Thyroid gland (tissue), 4 donors: Measurements from ENCODE around the gene LRP11. TPM values are rescaled to one million over a fixed set of nuclear protein-coding genes. Genes with fewer than 3 reads are reported as not detected.

Experiments
- DNase-seq, 2 donors: peaks; one replicate each; pipeline ENCODE4 v3.0.0-alpha.2; 2019
- H3K27ac ChIP-seq, 3 donors: fragments of 200-600 bp; sonication (generic); 1 replicate in 2 of 3; 2 replicates in 1 of 3; pipeline ENCODE4 v1.5.1; 2016 to 2019; ENCODE audit warnings: mild to moderate bottlenecking in 1 of 3, moderate library complexity in 1 of 3
- H3K27me3 ChIP-seq: fragments of 200-600 bp; sonication (generic); one replicate; pipeline ENCODE4 v1.5.1; 2019
- H3K36me3 ChIP-seq, 2 donors: fragments of 200-600 bp; sonication (generic); one replicate each; pipeline ENCODE4 v1.5.1; 2016 to 2019
- H3K4me1 ChIP-seq, 2 donors: fragments of 200-600 bp; sonication (generic); one replicate each; pipeline ENCODE4 v1.5.1; 2017 to 2019
- H3K4me3 ChIP-seq, 3 donors: fragments of 200-600 bp; sonication (generic); replicated peaks in 1 of 3; 1 replicate in 2 of 3; 2 replicates in 1 of 3; pipeline ENCODE4 v1.5.1; 2016; ENCODE audit warnings: mild to moderate bottlenecking in 1 of 3
- H3K9me3 ChIP-seq: fragments of 200-600 bp; sonication (generic); one replicate; pipeline ENCODE4 v1.5.1; 2017
- POLR2A ChIP-seq, 2 donors: fragments of 450-650 bp; IDR thresholded peaks; one replicate each; pipeline ENCODE4 v1.6.1; 2017; ENCODE audit warnings: antibody characterized with exemption in 2 of 2, mild to moderate bottlenecking in 2 of 2, moderate library complexity in 1 of 2
- WGBS, 2 donors: methylation state at CpG; one replicate each; pipeline ENCODE4 v1.1.5; 2017; 5-methylcytosine and 5-hydroxymethylcytosine counted together
- intact Hi-C: fragments of 100-400 bp; cut with DNase I; formaldehyde crosslinking; loops from one replicate; pipeline ENCODE4 v1.15.1; 2023
- total RNA-seq, 4 donors: library from RNA; depleted of rRNA; stranded (reverse); fragments of >200 nt; gene quantifications; one replicate each; pipeline ENCODE4 v1.2.3, GENCODE V29; 2016
- TF ChIP-seq, protein P1 (sequence below), 6 experiments: fragments of 200-600 bp in 3 of 6; fragments of 450-650 bp in 3 of 6; sonication (generic) in 3 of 6; IDR thresholded peaks; one replicate each; pipeline ENCODE4 v1.5.1; 2016 to 2019; ENCODE audit warnings: antibody characterized with exemption in 6 of 6, mild to moderate bottlenecking in 2 of 6, inconsistent platforms in 1 of 6, moderate library complexity in 1 of 6

LRP11 gene
- total RNA-seq, 4 donors from 2014 or later = 39.4 to 76.8 (median 57.2) TPM

DNA sequence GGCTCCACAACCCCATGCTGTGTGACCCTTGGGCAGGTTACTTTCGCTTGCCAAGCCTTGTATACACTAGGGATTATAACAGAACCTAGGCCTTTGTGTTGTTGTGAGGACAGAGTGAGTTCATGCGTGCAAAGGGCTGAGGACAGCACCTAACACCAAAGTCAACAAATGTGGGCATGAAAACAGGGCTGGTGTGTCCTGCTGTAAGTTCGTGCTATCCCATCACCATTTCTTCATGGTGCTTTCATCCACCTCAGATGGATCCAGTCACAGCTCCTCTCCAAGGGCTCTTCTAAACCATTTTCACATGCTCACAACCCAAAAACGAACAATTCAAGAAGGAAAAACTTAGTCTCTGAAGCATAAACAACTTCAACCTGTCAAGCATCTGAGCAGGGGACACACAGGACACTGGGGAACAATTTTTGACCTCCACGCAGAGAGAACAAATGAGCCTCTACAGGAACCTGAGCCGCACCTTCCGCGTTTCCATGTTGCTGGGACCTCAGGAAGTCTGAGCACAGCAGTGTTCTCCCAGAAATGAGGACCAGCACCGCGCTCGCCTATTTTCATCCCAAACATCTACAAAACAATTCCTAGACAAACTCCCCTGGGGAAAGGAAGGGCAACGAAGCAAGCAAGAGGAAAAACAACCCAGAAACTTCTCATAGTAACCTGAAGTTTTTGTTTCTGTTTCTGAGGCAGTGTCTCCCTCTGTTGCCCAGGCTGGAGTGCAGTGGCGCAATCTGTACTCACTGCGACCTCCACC is 3.1 kb downstream of the LRP11 start:
- no peaks in the 10 kb centered on the region for H3K36me3 ChIP-seq
- H3K4me1 ChIP-seq = peaks cover 26 to 31% of the 10 kb centered on the region in 2 donors
- H3K9me3 ChIP-seq = no peaks in the 10 kb centered on the region
- WGBS, 2 donors = 63 to 69% methylated on average over 14 of the region's 14 CpGs
- H3K27ac ChIP-seq = peak overlapping the region; percentile 31 to 98 (median 79)
- H3K27me3 ChIP-seq = no peaks in the 10 kb centered on the region
- no peak overlapping the region for H3K4me3 ChIP-seq
- TF ChIP-seq POLR2A (IDR thresholded peaks at IDR 0.05) = no peak
- TF ChIP-seq, protein P1, sequence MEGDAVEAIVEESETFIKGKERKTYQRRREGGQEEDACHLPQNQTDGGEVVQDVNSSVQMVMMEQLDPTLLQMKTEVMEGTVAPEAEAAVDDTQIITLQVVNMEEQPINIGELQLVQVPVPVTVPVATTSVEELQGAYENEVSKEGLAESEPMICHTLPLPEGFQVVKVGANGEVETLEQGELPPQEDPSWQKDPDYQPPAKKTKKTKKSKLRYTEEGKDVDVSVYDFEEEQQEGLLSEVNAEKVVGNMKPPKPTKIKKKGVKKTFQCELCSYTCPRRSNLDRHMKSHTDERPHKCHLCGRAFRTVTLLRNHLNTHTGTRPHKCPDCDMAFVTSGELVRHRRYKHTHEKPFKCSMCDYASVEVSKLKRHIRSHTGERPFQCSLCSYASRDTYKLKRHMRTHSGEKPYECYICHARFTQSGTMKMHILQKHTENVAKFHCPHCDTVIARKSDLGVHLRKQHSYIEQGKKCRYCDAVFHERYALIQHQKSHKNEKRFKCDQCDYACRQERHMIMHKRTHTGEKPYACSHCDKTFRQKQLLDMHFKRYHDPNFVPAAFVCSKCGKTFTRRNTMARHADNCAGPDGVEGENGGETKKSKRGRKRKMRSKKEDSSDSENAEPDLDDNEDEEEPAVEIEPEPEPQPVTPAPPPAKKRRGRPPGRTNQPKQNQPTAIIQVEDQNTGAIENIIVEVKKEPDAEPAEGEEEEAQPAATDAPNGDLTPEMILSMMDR (IDR thresholded peaks at IDR 0.05) = peak in 2 of 6 experiments; percentile 16 to 42
- intact Hi-C loops = loop anchor here (10.0 kb wide), 1 partner anchor 296 kb away; the partner anchor contains the start of gene GINM1
- peak; percentile 45 to 71 for DNase-seq

DNA sequence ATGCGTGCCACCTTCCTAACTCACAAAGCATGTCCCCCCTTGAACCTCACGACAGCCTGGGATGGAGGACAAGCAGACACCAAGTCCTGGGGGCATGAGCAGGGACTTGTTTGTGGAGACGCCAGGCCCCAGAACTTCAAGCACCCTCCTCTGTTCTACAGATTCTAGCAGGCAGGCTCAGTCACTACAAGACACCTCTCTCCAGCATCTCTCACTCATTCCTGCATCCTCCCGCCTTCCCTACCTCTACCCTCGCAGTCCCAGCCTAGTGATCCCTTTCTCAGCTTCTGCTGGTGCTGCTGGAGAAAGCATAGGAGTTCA is 3.7 kb downstream of the LRP11 start:
- no peaks in the 10 kb centered on the region for H3K36me3 ChIP-seq
- no peak for TF ChIP-seq POLR2A (IDR thresholded peaks at IDR 0.05)
- TF ChIP-seq, protein P1 (IDR thresholded peaks at IDR 0.05) = no peak
- intact Hi-C loops = loop anchor here (10.0 kb wide), 1 partner anchor 296 kb away; the partner anchor contains the start of gene GINM1
- DNase-seq = no peak
- H3K4me3 ChIP-seq = no peak overlapping the region
- 93 to 97% methylated on average over 5 of the region's 5 CpGs for WGBS, 2 donors
- H3K27me3 ChIP-seq = no peaks in the 10 kb centered on the region
- H3K4me1 ChIP-seq = peaks cover 26 to 37% of the 10 kb centered on the region in 2 donors
- H3K27ac ChIP-seq = peak overlapping the region in 2 of 3 donors; percentile 79 to 98
- H3K9me3 ChIP-seq = no peaks in the 10 kb centered on the region

DNA sequence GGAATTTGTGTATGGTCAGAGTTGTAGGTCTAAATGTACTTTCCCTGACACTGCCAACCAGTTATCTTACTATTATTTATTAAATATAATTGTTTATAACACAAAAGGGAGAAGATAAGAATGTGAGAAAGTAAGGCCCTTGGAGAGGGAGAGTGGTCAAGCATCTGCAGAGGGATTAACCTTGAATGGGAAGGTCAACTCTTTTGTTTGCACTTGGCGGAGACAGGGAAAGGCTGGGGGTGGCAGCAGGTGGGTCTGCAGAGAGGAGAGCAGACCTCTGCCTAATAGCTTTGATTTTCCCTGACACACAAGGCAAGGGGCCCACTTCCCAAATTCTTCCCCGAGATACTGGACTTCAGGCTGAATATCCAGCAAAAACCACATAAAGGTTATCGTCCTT is 4.2 kb downstream of the LRP11 start:
- DNase-seq = no peak
- Histone ChIP-seq H3K27ac (peak overlapping the region in 1 of 3 donors; percentile 79), H3K9me3 (no peaks in the 10 kb centered on the region), H3K36me3 (no peaks in the 10 kb centered on the region), H3K4me3 (no peak overlapping the region), H3K4me1 (peaks cover 26 to 42% of the 10 kb centered on the region in 2 donors), H3K27me3 (no peaks in the 10 kb centered on the region)
- intact Hi-C loops = loop anchor here (10.0 kb wide), 1 partner anchor 295 kb away; the partner anchor contains the start of gene GINM1
- no peak for TF ChIP-seq POLR2A (IDR thresholded peaks at IDR 0.05)
- TF ChIP-seq, protein P1 (IDR thresholded peaks at IDR 0.05) = no peak
- WGBS, 2 donors = 96 to 98% methylated on average over 3 of the region's 3 CpGs

DNA sequence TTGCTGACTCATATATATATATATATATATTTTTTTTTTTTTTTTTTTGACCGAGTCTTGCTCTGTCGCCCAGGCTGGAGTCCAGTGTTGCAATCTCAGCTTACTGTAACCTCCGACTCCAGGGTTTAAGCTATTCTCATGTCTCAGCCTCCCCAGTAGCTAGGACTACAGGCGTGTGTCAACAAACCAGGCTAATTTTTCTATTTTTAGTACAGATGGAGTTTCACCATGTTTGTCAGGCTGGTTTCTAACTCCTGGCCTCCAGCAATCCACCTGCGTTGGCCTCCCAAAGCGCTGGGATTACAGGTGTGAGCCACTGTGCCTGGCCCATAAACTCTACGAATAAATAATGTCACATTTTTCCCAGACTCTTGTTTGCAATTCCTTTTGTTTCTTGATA is 4.8 kb downstream of the LRP11 start:
- no peak for TF ChIP-seq POLR2A (IDR thresholded peaks at IDR 0.05)
- TF ChIP-seq, protein P1 (IDR thresholded peaks at IDR 0.05) = no peak
- Histone ChIP-seq H3K27me3 (no peaks in the 10 kb centered on the region), H3K36me3 (no peaks in the 10 kb centered on the region), H3K27ac (no peak overlapping the region), H3K4me3 (no peak overlapping the region), H3K4me1 (peaks cover 30 to 43% of the 10 kb centered on the region in 2 donors), H3K9me3 (no peaks in the 10 kb centered on the region)
- WGBS, 2 donors = 90 to 92% methylated on average over 7 of the region's 7 CpGs
- intact Hi-C loops = no loop called here
- no peak for DNase-seq

DNA sequence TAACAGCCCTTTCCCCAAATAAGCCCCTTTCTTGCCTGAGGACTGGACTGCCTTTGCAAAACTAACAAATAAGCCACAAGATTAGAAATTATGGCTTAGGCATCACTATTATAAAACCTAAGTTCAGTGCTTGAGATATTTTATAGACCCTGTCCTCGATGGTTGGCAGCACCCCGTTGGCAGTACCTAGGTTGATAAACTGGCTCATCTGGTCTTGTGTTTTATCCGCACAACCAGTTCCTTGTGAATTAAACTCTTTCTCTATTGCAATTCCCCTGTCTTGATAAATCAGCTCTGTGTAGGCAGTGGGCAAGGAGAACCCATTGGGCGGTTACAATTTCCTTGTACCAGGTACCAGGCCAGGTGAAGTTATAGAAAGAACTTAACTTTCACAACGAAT is 6.6 kb downstream of the LRP11 start:
- H3K27me3 ChIP-seq = no peaks in the 10 kb centered on the region
- H3K36me3 ChIP-seq = no peaks in the 10 kb centered on the region
- no peak for DNase-seq
- H3K4me3 ChIP-seq = no peak overlapping the region
- no peaks in the 10 kb centered on the region for H3K9me3 ChIP-seq
- H3K27ac ChIP-seq = no peak overlapping the region
- peaks cover 31 to 46% of the 10 kb centered on the region in 2 donors for H3K4me1 ChIP-seq
- 87 to 90% methylated on average over 5 of the region's 5 CpGs for WGBS, 2 donors
- no peak for TF ChIP-seq POLR2A (IDR thresholded peaks at IDR 0.05)
- TF ChIP-seq, protein P1 (IDR thresholded peaks at IDR 0.05) = no peak
- intact Hi-C loops = no loop called here
